H1 (cell line): ENCODE measurements around the gene ZNF500. TPM values are rescaled to one million over a fixed set of nuclear protein-coding genes. Genes with fewer than 3 reads are reported as not detected.

Experiments used
- CTCF ChIA-PET: fragments of 300-600 bp; sonication (Branson Sonifier 250); formaldehyde crosslinking; loops from one replicate; lab custom pipeline; 2021; ENCODE audit not compliant: partially characterized antibody; lab: Charles Lee
- POLR2A ChIA-PET: fragments of 300-600 bp; sonication (Branson Sonifier 250); formaldehyde crosslinking; loops from one replicate; lab custom pipeline; 2021; ENCODE audit warnings: inconsistent platforms; ENCODE audit not compliant: partially characterized antibody; lab: Charles Lee
- DNase-seq, 2 experiments: peaks; one replicate each; pipeline versions ENCODE4 v3.0.0 to v3.0.0-alpha.2; 2010 to 2022; ENCODE audit warnings: low spot score in 2 of 2, low read depth in 1 of 2, mixed read lengths in 1 of 2
- FAIRE-seq: peaks from 2 replicates; lab custom pipeline; 2011; peaks lifted over from hg19 to GRCh38; lab: Jason Lieb, UNC
- H2AFZ ChIP-seq: 2 replicates; pipeline ENCODE4 v1.8.1; 2012; ENCODE audit warnings: low read length, inconsistent platforms
- H2AK5ac ChIP-seq: 2 replicates; pipeline ENCODE4 v1.6.1; 2013; ENCODE audit warnings: low read depth, low read length
- H2BK120ac ChIP-seq: replicated peaks from 2 replicates; pipeline ENCODE3; 2013; ENCODE audit warnings: low read depth, low read length, inconsistent platforms
- H2BK12ac ChIP-seq: 2 replicates; pipeline ENCODE4 v1.6.1; 2013; ENCODE audit warnings: low read depth, low read length
- H2BK15ac ChIP-seq: 2 replicates; pipeline ENCODE4 v1.6.1; 2013; ENCODE audit warnings: low read length
- H2BK20ac ChIP-seq: 2 replicates; pipeline ENCODE4 v1.6.1; 2013; ENCODE audit warnings: low read length
- H2BK5ac ChIP-seq: 2 replicates; pipeline ENCODE4 v1.6.1; 2013; ENCODE audit warnings: low read depth, low read length
- H3K14ac ChIP-seq: 2 replicates; pipeline ENCODE4 v1.6.1; 2013; ENCODE audit warnings: inconsistent platforms; ENCODE audit not compliant: insufficient read length
- H3K18ac ChIP-seq: 2 replicates; pipeline ENCODE4 v1.6.1; 2013; ENCODE audit warnings: low read length; ENCODE audit errors: extremely low read depth
- H3K23ac ChIP-seq: 2 replicates; pipeline ENCODE4 v1.6.1; 2013; ENCODE audit warnings: inconsistent platforms; ENCODE audit not compliant: insufficient read length
- H3K23me2 ChIP-seq: 2 replicates; pipeline ENCODE4 v1.6.1; 2013; ENCODE audit warnings: low read depth, low read length
- H3K27ac ChIP-seq: 2 replicates; pipeline ENCODE4 v1.6.1; 2011; ENCODE audit warnings: low read depth, low read length, inconsistent platforms
- H3K27me3 ChIP-seq, 4 experiments: replicated peaks in 1 of 4; 1 replicate in 1 of 4; 2 replicates in 3 of 4; pipeline versions ENCODE4 v1.6.1 to v1.8.1; 2011 to 2013; ENCODE audit warnings: low read length in 3 of 4, mild to moderate bottlenecking in 3 of 4, inconsistent platforms in 2 of 4, mixed read lengths in 2 of 4, moderate library complexity in 1 of 4; ENCODE audit not compliant: control insufficient read depth in 3 of 4, insufficient read depth in 3 of 4; ENCODE audit errors: extremely low read depth in 1 of 4
- H3K36me3 ChIP-seq, 4 experiments: 2 replicates each; pipeline versions ENCODE4 v1.6.1 to v1.8.1; 2011 to 2013; ENCODE audit warnings: mild to moderate bottlenecking in 4 of 4, low read length in 3 of 4, moderate library complexity in 2 of 4, control low read depth in 1 of 4, inconsistent platforms in 1 of 4; ENCODE audit not compliant: insufficient read depth in 4 of 4, control insufficient read depth in 2 of 4
- H3K4ac ChIP-seq: replicated peaks from 2 replicates; pipeline ENCODE3; 2013; ENCODE audit warnings: low read length, low read depth, mixed read lengths, inconsistent platforms; ENCODE audit not compliant: insufficient read length
- H3K4me1 ChIP-seq, 4 experiments: replicated peaks in 1 of 4; 1 replicate in 1 of 4; 2 replicates in 3 of 4; pipeline versions ENCODE4 v1.6.1 to v1.8.1; 2011 to 2013; ENCODE audit warnings: low read length in 3 of 4, inconsistent platforms in 2 of 4, mixed read lengths in 1 of 4; ENCODE audit not compliant: insufficient read depth in 4 of 4, control insufficient read depth in 3 of 4
- H3K4me2 ChIP-seq, 2 experiments: 2 replicates each; pipeline versions ENCODE4 v1.6.1 to v1.8.1; 2011 to 2013; ENCODE audit warnings: low read depth in 2 of 2, low read length in 2 of 2, control low read depth in 1 of 2, inconsistent platforms in 1 of 2, mild to moderate bottlenecking in 1 of 2; ENCODE audit not compliant: insufficient read depth in 1 of 2
- H3K4me3 ChIP-seq, 4 experiments: fragments of 200-600, 300-600 bp in 1 of 4; sonication (generic), shearing (Covaris generic), sonication (Bioruptor Twin) in 1 of 4; 2 replicates each; pipeline versions ENCODE4 v1.5.1 to v1.8.1; 2011 to 2016; ENCODE audit warnings: low read length in 4 of 4, low read depth in 3 of 4, control low read depth in 2 of 4, inconsistent platforms in 2 of 4, mild to moderate bottlenecking in 2 of 4, mixed read lengths in 1 of 4, moderate library complexity in 1 of 4; ENCODE audit not compliant: insufficient read depth in 2 of 4; ENCODE audit errors: extremely low read depth in 1 of 4
- H3K56ac ChIP-seq: replicated peaks from 2 replicates; pipeline ENCODE3; 2013; ENCODE audit warnings: low read depth, mild to moderate bottlenecking, mixed read lengths, low read length, inconsistent platforms; ENCODE audit not compliant: insufficient read length
- H3K79me1 ChIP-seq: 2 replicates; pipeline ENCODE4 v1.6.1; 2013; ENCODE audit warnings: low read depth, low read length, control low read depth
- H3K79me2 ChIP-seq, 2 experiments: 2 replicates each; pipeline versions ENCODE4 v1.6.1 to v1.8.1; 2012 to 2013; ENCODE audit warnings: low read length in 2 of 2, mild to moderate bottlenecking in 2 of 2, inconsistent platforms in 1 of 2; ENCODE audit not compliant: insufficient read depth in 2 of 2, control insufficient read depth in 1 of 2
- H3K9ac ChIP-seq, 4 experiments: replicated peaks in 1 of 4; 1 replicate in 1 of 4; 2 replicates in 3 of 4; pipeline versions ENCODE4 v1.6.1 to v1.8.1; 2011 to 2013; ENCODE audit warnings: low read depth in 3 of 4, low read length in 3 of 4, control low read depth in 2 of 4, mild to moderate bottlenecking in 2 of 4, moderate library complexity in 2 of 4, inconsistent platforms in 1 of 4; ENCODE audit errors: extremely low read depth in 1 of 4
- H3K9me3 ChIP-seq, 2 experiments: 2 replicates each; pipeline versions ENCODE4 v1.6.1 to v1.8.1; 2012 to 2013; ENCODE audit warnings: mild to moderate bottlenecking in 2 of 2, moderate library complexity in 2 of 2, control low read depth in 1 of 2, inconsistent platforms in 1 of 2, low read depth in 1 of 2, low read length in 1 of 2, mixed read lengths in 1 of 2; ENCODE audit not compliant: insufficient read depth in 2 of 2
- H4K20me1 ChIP-seq, 2 experiments: replicated peaks in 1 of 2; 2 replicates each; pipeline versions ENCODE3 to v1.8.1; 2011 to 2013; ENCODE audit warnings: inconsistent platforms in 2 of 2, low read length in 2 of 2, mild to moderate bottlenecking in 1 of 2; ENCODE audit not compliant: insufficient read depth in 2 of 2, control insufficient read depth in 1 of 2
- H4K5ac ChIP-seq: 2 replicates; pipeline ENCODE4 v1.6.1; 2013; ENCODE audit warnings: low read length, low read depth, mixed read lengths, inconsistent platforms; ENCODE audit not compliant: insufficient read length
- H4K8ac ChIP-seq: 2 replicates; pipeline ENCODE4 v1.8.0; 2013; ENCODE audit warnings: mild to moderate bottlenecking, moderate library complexity, low read length, inconsistent platforms; ENCODE audit not compliant: insufficient read depth; ENCODE audit errors: extremely low read depth
- H4K91ac ChIP-seq: replicated peaks from 2 replicates; pipeline ENCODE3; 2013; ENCODE audit warnings: low read length, mixed read lengths, inconsistent platforms; ENCODE audit not compliant: insufficient read length
- RBBP5 ChIP-seq: IDR thresholded peaks from 2 replicates; pipeline ENCODE4 v1.7.1; 2012; ENCODE audit warnings: low read depth, mild to moderate bottlenecking, inconsistent platforms, low read length, moderate library complexity, borderline replicate concordance
- WGBS, 2 experiments: shearing (Covaris generic) in 1 of 2; methylation state at CpG; one replicate each; pipeline versions ENCODE4 v1.1.6 to v1.1.7; 2013 to 2015; ENCODE audit warnings: low lambda C conversion rate in 2 of 2, mixed read lengths in 2 of 2, inconsistent platforms in 1 of 2, low coverage in 1 of 2, missing lambda C conversion rate in 1 of 2; ENCODE audit not compliant: insufficient replicate concordance in 2 of 2, insufficient coverage in 1 of 2, insufficient read length in 1 of 2; ENCODE audit errors: extremely low coverage in 1 of 2, missing lambda C conversion rate in 1 of 2; 5-methylcytosine and 5-hydroxymethylcytosine counted together
- polyA plus RNA-seq, 7 experiments: library from polyadenylated mRNA; depleted of rRNA in 3 of 7; stranded (reverse) in 5 of 7; unstranded in 2 of 7; fragments of >200 nt in 5 of 7; fragments of 200-250 nt in 2 of 7; gene quantifications; 1 replicate in 5 of 7; 2 replicates in 1 of 7; 4 replicates in 1 of 7; pipeline versions ENCODE4 v1.2.1 to v1.2.3, GENCODE V29; 2011 to 2013; ENCODE audit warnings: missing spikeins in 2 of 7, mixed read lengths in 2 of 7
- total RNA-seq: library from RNA; stranded (reverse); fragmentation: NEBNext Ultra II Directional; extraction: Animal tissue kit (Norgen Biotek cat#: 25700); gene quantifications from 2 replicates; pipeline ENCODE4 v1.2.1, GENCODE V29; 2021
- TF ChIP-seq, protein P1 (sequence below): IDR thresholded peaks from 2 replicates; pipeline ENCODE4 v1.6.1; 2011; ENCODE audit warnings: low read depth, mild to moderate bottlenecking, low read length; ENCODE audit not compliant: insufficient read depth

ZNF500 gene
- total and polyA plus RNA-seq, 2 of the 8 experiments (the other 6 are each of a cell fraction or from before 2014, with no cell fraction given) = 10.3 to 10.4 TPM

DNA sequence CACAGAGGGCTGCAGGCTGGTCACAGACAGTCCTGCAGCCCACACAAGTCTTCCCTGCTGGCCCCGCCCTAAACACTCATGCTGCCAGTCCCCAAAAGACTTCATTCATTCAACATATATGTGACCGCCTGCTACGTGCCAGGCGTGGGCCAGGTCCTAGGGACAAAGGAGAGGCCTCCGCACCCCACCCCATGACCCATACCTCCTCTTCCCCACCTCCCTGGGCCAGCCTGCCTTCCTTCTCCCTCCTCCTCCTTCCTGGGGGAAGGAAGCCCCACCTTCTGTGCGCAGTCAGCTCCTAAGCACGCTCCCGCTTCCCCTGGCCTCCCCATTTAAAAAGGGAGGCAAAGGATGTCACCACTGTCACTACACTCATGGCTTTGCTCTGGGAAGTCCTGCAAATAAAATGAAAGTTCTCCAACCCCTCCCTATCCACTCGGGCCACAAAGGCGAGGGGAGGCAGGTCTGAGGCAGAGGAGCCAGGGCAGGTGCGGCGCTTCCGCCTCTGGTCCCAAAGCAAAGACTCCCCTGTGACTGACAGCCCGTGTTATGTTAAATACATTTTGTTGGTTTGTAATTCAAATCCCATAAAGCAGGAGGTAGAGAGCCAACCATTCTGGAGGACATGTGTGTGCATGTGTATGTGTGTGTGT, 23.6 kb downstream of the ZNF500 start:
- Histone ChIP-seq H2BK20ac (no peak overlapping the region), H3K27ac (no peak overlapping the region), H2BK12ac (peak overlapping the region; percentile 40; the same call in 1 of the 2 replicates), H3K56ac (no peak overlapping the region), H3K79me1 (no peaks in the 10 kb centered on the region), H3K18ac (no peak overlapping the region; the same call in 1 of the 2 replicates), H3K27me3 (no peaks in the 10 kb centered on the region), H3K9me3 (no peaks in the 10 kb centered on the region), H2AFZ (no peak overlapping the region), H4K91ac (no peak overlapping the region), H3K36me3 (no peaks in the 10 kb centered on the region), H2AK5ac (no peak overlapping the region), H4K8ac (no peak overlapping the region; the same call in 1 of the 2 replicates), H3K4me3 (no peak overlapping the region), H4K20me1 (no peaks in the 10 kb centered on the region), H2BK5ac (peak overlapping the region; percentile 44; the same call in 1 of the 2 replicates), H3K4me2 (peak overlapping the region in 1 of 2 experiments; percentile 37; a peak in 2 of 4 replicates), H3K23me2 (no peaks in the 10 kb centered on the region), H3K23ac (no peak overlapping the region), H3K9ac (no peak overlapping the region), H3K4me1 (peaks cover 4 to 9% (median 6%) of the 10 kb centered on the region in 4 experiments), H3K4ac (peak overlapping the region; percentile 21), H3K14ac (no peak overlapping the region), H2BK15ac (peak overlapping the region; percentile 88), H2BK120ac (no peak overlapping the region), H3K79me2 (no peaks in the 10 kb centered on the region), H4K5ac (no peak overlapping the region)
- POLR2A ChIA-PET = interaction anchor here (0.7 to 3.1 kb wide), 2 partner anchors 9 to 150 kb away, joined by 3 to 12 read pairs; partner anchors contain the start of genes ANKS3 and DNAAF8
- no peak for FAIRE-seq
- TF ChIP-seq RBBP5 = no peak
- TF ChIP-seq, protein P1, sequence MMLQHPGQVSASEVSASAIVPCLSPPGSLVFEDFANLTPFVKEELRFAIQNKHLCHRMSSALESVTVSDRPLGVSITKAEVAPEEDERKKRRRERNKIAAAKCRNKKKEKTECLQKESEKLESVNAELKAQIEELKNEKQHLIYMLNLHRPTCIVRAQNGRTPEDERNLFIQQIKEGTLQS = no peak
- CTCF ChIA-PET = interaction anchor here (1.1 to 1.8 kb wide), 2 partner anchors 17 to 60 kb away, joined by 3 read pairs; no protein-coding TSS in a partner anchor
- WGBS, 2 experiments = 67% methylated on average over 14 of the region's 14 CpGs; no CpG with 5 or more reads in 1 of the 2 experiments
- DNase-seq = no peak
